Measurements from ENCODE around the gene PDE9A.

- TF ChIP-seq POLR2A (IDR thresholded peaks at IDR 0.05) (no peak), CTCF (IDR thresholded peaks at IDR 0.05) (no peak)
Observed at GRCh38 chr21:42793774-42794173, 140.4 kb downstream of the PDE9A start.
